Measurements from ENCODE around the gene CHST13.
A peak's percentile ranks its signal among the peaks of the same experiment; 100 is the strongest.

DNA sequence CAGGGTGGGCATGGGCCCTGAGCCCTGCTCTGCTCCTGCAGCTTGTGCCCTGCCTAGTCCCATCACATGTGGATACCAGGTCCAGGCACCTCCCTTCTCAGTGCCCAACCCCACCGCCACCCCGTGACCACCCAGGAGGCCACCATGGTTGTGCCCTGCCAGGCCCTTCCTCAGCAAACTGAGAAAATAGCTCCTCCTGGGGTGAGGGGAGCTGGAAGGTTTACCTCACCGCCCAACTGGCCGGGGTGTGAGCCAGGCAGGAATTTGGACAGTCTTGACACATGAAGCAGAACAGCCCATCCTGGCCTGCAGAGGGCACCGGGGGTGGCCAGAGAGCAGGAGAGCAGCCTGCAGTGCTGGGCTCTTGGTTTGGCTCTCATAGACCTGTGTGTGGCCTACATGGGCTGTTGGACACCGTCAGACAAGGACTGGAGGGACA, 46.2 kb downstream of the CHST13 start:
- TF ChIP-seq, protein P1, sequence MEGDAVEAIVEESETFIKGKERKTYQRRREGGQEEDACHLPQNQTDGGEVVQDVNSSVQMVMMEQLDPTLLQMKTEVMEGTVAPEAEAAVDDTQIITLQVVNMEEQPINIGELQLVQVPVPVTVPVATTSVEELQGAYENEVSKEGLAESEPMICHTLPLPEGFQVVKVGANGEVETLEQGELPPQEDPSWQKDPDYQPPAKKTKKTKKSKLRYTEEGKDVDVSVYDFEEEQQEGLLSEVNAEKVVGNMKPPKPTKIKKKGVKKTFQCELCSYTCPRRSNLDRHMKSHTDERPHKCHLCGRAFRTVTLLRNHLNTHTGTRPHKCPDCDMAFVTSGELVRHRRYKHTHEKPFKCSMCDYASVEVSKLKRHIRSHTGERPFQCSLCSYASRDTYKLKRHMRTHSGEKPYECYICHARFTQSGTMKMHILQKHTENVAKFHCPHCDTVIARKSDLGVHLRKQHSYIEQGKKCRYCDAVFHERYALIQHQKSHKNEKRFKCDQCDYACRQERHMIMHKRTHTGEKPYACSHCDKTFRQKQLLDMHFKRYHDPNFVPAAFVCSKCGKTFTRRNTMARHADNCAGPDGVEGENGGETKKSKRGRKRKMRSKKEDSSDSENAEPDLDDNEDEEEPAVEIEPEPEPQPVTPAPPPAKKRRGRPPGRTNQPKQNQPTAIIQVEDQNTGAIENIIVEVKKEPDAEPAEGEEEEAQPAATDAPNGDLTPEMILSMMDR (conservative IDR thresholded peaks at IDR 0.05; ENCODE audit: low read length), result peak; percentile 59
- no peak for TF ChIP-seq EZH2phosphoT487 (IDR thresholded peaks at IDR 0.05; ENCODE audit: borderline replicate concordance)

All from Loucy (cell line).